SU-DHL-6 (cell line): ENCODE measurements around the gene KDM2A.
"Not testable (repeated sequence)": the region's sequence is repeated elsewhere in the genome, so short reads cannot be mapped to it uniquely, and the experiment has no call there.

Experiments
- H2AFZ ChIP-seq: fragments of 200-600 bp; sonication (generic); 2 replicates; pipeline ENCODE4 v1.6.1; 2014; ENCODE audit warnings: low read depth, mild to moderate bottlenecking, moderate library complexity, mixed read lengths, antibody characterized with exemption, low read length; ENCODE audit not compliant: severe bottlenecking
- H3F3A ChIP-seq: fragments of 200-600 bp; shearing (Covaris generic); 2 replicates; pipeline ENCODE4 v1.6.0; 2016; ENCODE audit warnings: antibody characterized with exemption, mild to moderate bottlenecking; ENCODE audit not compliant: insufficient read depth
- H3K27ac ChIP-seq: fragments of 200-600 bp; sonication (generic); 2 replicates; pipeline ENCODE4 v1.5.1; 2016; ENCODE audit warnings: low read depth, mild to moderate bottlenecking, low read length, moderate library complexity, mixed read lengths
- H3K27me3 ChIP-seq: fragments of 200-600 bp; sonication (generic), shearing (Covaris generic); 2 replicates; pipeline ENCODE4 v1.6.0; 2014; ENCODE audit warnings: mild to moderate bottlenecking, low read length
- H3K36me3 ChIP-seq: fragments of 200-600 bp; sonication (generic); 2 replicates; pipeline ENCODE4 v1.6.1; 2014; ENCODE audit warnings: mild to moderate bottlenecking, low read length, mixed read lengths
- H3K4me2 ChIP-seq: fragments of 300-600, 200-600 bp; shearing (Covaris generic), sonication (generic); 2 replicates; pipeline ENCODE4 v1.6.0; 2014; ENCODE audit warnings: low read length, low read depth, mild to moderate bottlenecking; ENCODE audit not compliant: poor library complexity, severe bottlenecking
- H3K4me3 ChIP-seq: fragments of 200-600 bp; sonication (generic); 2 replicates; pipeline ENCODE4 v1.5.1; 2014; ENCODE audit warnings: antibody characterized with exemption, low read length, mild to moderate bottlenecking, mixed read lengths; ENCODE audit not compliant: insufficient read depth, poor library complexity, severe bottlenecking
- H3K79me2 ChIP-seq: fragments of 200-600 bp; sonication (generic); 2 replicates; pipeline ENCODE4 v1.6.1; 2014; ENCODE audit warnings: mild to moderate bottlenecking, low read length, moderate library complexity; ENCODE audit not compliant: insufficient read depth
- H3K9ac ChIP-seq: fragments of 200-600 bp; sonication (generic); 2 replicates; pipeline ENCODE4 v1.7.0; 2014; ENCODE audit warnings: mild to moderate bottlenecking, low read length
- H3K9me2 ChIP-seq: fragments of 200-600 bp; sonication (generic); replicated peaks from 2 replicates; pipeline ENCODE4 v1.6.1; 2014; ENCODE audit warnings: low read length; ENCODE audit not compliant: insufficient read depth
- H3K9me3 ChIP-seq: fragments of 200-600 bp; sonication (generic); 2 replicates; pipeline ENCODE4 v1.6.1; 2014; ENCODE audit warnings: low read length, mixed read lengths; ENCODE audit not compliant: insufficient read depth
- H4K20me1 ChIP-seq: fragments of 200-600 bp; sonication (generic); 2 replicates; pipeline ENCODE4 v1.6.1; 2014; ENCODE audit warnings: low read depth, mild to moderate bottlenecking, antibody characterized with exemption, low read length, moderate library complexity, mixed read lengths
- CTCF ChIP-seq: fragments of 200-600 bp; sonication (generic); IDR thresholded peaks from one replicate; pipeline ENCODE4 v1.5.1; 2017; ENCODE audit warnings: antibody characterized with exemption, mild to moderate bottlenecking, low read length, moderate library complexity; ENCODE audit not compliant: insufficient read depth, poor library complexity, severe bottlenecking
- EZH2phosphoT487 ChIP-seq: fragments of 200-600 bp; sonication (generic), shearing (Covaris generic); conservative IDR thresholded peaks from 2 replicates; pipeline ENCODE4 v1.6.1; 2018; ENCODE audit warnings: mild to moderate bottlenecking, antibody characterized with exemption, low read length, moderate library complexity, mixed read lengths

The KDM2A gene

GRCh38 chr11:67199751-67200150 is 80.7 kb downstream of the KDM2A start:
- no peaks in the 10 kb centered on the region for H3K79me2 ChIP-seq

GRCh38 chr11:67202028-67202427 is 83.0 kb downstream of the KDM2A start:
- Histone ChIP-seq H3K27me3 (no peaks in the 10 kb centered on the region), H4K20me1 (no peaks in the 10 kb centered on the region), H3K36me3 (peaks cover 3% of the 10 kb centered on the region; the same call in 1 of the 2 replicates), H2AFZ (no peak overlapping the region), H3K9ac (no peak overlapping the region), H3K79me2 (no peaks in the 10 kb centered on the region), H3K9me2 (no peaks in the 10 kb centered on the region), H3K4me3 (no peak overlapping the region), H3K27ac (no peak overlapping the region), H3K4me2 (no peak overlapping the region), H3F3A (0 out of 2 replicates have a peak, but pooled peaks cover 5% of the 10 kb centered on the region), H3K9me3 (no peaks in the 10 kb centered on the region)
- TF ChIP-seq EZH2phosphoT487 (no peak), CTCF (no peak)

More at GRCh38 chr11:67199751-67200150, 80.7 kb downstream of the KDM2A start:
- Histone ChIP-seq H3K27ac (no peak overlapping the region), H3K9me2 (no peaks in the 10 kb centered on the region), H3K9ac (no peak overlapping the region), H3K4me3 (no peak overlapping the region), H3K36me3 (no peaks in the 10 kb centered on the region), H3K9me3 (no peaks in the 10 kb centered on the region), H3K27me3 (no peaks in the 10 kb centered on the region), H3F3A (0 out of 2 replicates have a peak, but pooled peaks cover under 1% of the 10 kb centered on the region), H3K4me2 (no peak overlapping the region), H4K20me1 (no peaks in the 10 kb centered on the region), H2AFZ (no peak overlapping the region)
- TF ChIP-seq EZH2phosphoT487 (no peak), CTCF (no peak)

GRCh38 chr11:67204822-67205221 is 85.8 kb downstream of the KDM2A start:
- no peak overlapping the region for H3K4me3 ChIP-seq
- H3K9me2 ChIP-seq = no peaks in the 10 kb centered on the region
- peaks cover 3% of the 10 kb centered on the region; the same call in 1 of the 2 replicates for H3K36me3 ChIP-seq
- TF ChIP-seq CTCF (no peak), EZH2phosphoT487 (no peak)
- no peak overlapping the region for H3K4me2 ChIP-seq
- no peaks in the 10 kb centered on the region for H3K9me3 ChIP-seq
- H3K27me3 ChIP-seq = no peaks in the 10 kb centered on the region
- no peaks in the 10 kb centered on the region for H4K20me1 ChIP-seq
- H3K79me2 ChIP-seq = no peaks in the 10 kb centered on the region
- H2AFZ ChIP-seq = no peak overlapping the region
- H3K9ac ChIP-seq = no peak overlapping the region
- 0 out of 2 replicates have a peak, but pooled peaks cover 5% of the 10 kb centered on the region for H3F3A ChIP-seq
- H3K27ac ChIP-seq = no peak overlapping the region

- H4K20me1 ChIP-seq, H3K4me2 ChIP-seq, H3K4me3 ChIP-seq, H3K27me3 ChIP-seq, H3K79me2 ChIP-seq, H3K36me3 ChIP-seq, H2AFZ ChIP-seq, H3K9me3 ChIP-seq, H3K9me2 ChIP-seq, H3K9ac ChIP-seq, H3K27ac ChIP-seq: not testable (repeated sequence)
- H3F3A ChIP-seq = peaks cover 22% of the 10 kb centered on the region
Measured at GRCh38 chr11:67209222-67209621, 90.2 kb downstream of the KDM2A start.
